Measurements from ENCODE around the gene VAV2. TPM values are rescaled to one million over a fixed set of nuclear protein-coding genes. Genes with fewer than 3 reads are reported as not detected.

VAV2 gene
- total and polyA plus RNA-seq, 9 of the 15 experiments (the other 6 are each of a cell fraction or from before 2014, with no cell fraction given), result 0.01 to 2.7 (median 1.0) TPM; not detected in 1

DNA sequence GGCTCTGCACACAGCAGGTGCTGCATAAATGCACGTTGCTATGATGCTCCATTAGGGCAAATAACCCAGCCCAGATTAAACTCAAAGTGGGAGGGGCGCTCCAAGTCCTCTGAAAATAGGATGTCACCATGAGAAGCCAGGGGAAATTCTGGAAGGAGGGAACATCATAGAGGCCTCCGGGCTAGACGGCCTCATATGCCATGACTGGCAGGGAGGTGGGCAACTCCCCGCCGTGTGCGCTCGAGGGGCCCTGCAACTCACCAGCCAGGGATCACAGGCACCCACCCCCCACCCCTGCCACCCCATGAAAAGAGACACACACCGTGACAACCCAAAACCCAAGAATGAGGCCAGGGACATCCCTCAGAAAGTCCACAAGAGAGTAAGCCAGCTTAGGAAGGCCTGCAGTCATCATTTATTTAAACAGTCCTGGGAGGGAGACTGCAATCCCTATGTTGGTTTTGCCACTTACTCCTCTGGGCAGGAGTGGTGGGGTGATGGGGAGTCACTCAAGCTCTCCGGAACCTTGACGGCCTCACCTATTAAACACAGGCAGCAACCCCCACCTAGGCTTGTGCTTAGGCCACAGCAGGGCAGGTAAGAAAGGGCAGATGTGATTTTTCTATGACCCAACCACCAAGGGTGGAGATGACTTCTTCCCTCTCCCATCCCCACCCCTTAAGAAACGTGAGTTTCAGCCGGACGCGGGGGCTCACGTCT lies 4.0 kb downstream of the VAV2 start:
- no peaks in the 10 kb centered on the region for H3K36me3 ChIP-seq (ENCODE audit: control insufficient read depth, insufficient read depth, low read length)
- intact Hi-C loops (cut with micrococcal nuclease), result no loop called here
- H3K9me1 ChIP-seq (ENCODE audit: control insufficient read depth, insufficient read depth, low read length), result peaks cover 2% of the 10 kb centered on the region
- no TSS peak for BruUV-seq (replicated peaks)
- TF ChIP-seq ZBTB1 (CRISPR knock-in tag; IDR thresholded peaks at IDR 0.05; ENCODE audit: borderline replicate concordance, low read depth), result no peak
- TF ChIP-seq, protein P1, sequence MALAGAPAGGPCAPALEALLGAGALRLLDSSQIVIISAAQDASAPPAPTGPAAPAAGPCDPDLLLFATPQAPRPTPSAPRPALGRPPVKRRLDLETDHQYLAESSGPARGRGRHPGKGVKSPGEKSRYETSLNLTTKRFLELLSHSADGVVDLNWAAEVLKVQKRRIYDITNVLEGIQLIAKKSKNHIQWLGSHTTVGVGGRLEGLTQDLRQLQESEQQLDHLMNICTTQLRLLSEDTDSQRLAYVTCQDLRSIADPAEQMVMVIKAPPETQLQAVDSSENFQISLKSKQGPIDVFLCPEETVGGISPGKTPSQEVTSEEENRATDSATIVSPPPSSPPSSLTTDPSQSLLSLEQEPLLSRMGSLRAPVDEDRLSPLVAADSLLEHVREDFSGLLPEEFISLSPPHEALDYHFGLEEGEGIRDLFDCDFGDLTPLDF (CRISPR knock-in tag; IDR thresholded peaks at IDR 0.05), result no peak
- TF ChIP-seq, protein P2, sequence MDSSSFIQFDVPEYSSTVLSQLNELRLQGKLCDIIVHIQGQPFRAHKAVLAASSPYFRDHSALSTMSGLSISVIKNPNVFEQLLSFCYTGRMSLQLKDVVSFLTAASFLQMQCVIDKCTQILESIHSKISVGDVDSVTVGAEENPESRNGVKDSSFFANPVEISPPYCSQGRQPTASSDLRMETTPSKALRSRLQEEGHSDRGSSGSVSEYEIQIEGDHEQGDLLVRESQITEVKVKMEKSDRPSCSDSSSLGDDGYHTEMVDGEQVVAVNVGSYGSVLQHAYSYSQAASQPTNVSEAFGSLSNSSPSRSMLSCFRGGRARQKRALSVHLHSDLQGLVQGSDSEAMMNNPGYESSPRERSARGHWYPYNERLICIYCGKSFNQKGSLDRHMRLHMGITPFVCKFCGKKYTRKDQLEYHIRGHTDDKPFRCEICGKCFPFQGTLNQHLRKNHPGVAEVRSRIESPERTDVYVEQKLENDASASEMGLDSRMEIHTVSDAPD (CRISPR knock-in tag; IDR thresholded peaks at IDR 0.05), result no peak
- TF ChIP-seq, protein P3, sequence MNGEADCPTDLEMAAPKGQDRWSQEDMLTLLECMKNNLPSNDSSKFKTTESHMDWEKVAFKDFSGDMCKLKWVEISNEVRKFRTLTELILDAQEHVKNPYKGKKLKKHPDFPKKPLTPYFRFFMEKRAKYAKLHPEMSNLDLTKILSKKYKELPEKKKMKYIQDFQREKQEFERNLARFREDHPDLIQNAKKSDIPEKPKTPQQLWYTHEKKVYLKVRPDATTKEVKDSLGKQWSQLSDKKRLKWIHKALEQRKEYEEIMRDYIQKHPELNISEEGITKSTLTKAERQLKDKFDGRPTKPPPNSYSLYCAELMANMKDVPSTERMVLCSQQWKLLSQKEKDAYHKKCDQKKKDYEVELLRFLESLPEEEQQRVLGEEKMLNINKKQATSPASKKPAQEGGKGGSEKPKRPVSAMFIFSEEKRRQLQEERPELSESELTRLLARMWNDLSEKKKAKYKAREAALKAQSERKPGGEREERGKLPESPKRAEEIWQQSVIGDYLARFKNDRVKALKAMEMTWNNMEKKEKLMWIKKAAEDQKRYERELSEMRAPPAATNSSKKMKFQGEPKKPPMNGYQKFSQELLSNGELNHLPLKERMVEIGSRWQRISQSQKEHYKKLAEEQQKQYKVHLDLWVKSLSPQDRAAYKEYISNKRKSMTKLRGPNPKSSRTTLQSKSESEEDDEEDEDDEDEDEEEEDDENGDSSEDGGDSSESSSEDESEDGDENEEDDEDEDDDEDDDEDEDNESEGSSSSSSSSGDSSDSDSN (IDR thresholded peaks at IDR 0.05; ENCODE audit: borderline replicate concordance in 1 of 2, low read depth in 2 of 2, low read length in 2 of 2), result no peak
- no peak for DNase-seq (ENCODE audit: extremely low read depth in 1 of 4, low spot score in 3 of 4)
- no peak overlapping the region for H3K27ac ChIP-seq (ENCODE audit: extremely low read depth, low read depth, low read length)
- no peak overlapping the region for H3K4me3 ChIP-seq
- H3K9me3 ChIP-seq (replicated peaks; ENCODE audit: control insufficient read depth, insufficient read depth, low read depth, low read length), result no peaks in the 10 kb centered on the region
- peaks cover 3 to 48% of the 10 kb centered on the region in 2 experiments; a peak in 4 of 5 replicates for H3K27me3 ChIP-seq (ENCODE audit: control insufficient read depth in 2 of 2, insufficient read depth in 2 of 2, low read length in 2 of 2)
- no peak overlapping the region for H3K4me2 ChIP-seq (ENCODE audit: insufficient read depth, low read length)
- ChIA-PET POLR2A (interaction anchor here (0.6 kb wide), 1 partner anchor 136 kb away, joined by 3 read pairs; no protein-coding TSS in a partner anchor), CTCF (ENCODE audit: low intra/inter-chr PET ratio) (no interaction called here)
- no peak for FAIRE-seq
- 10% methylated on average over 16 of the region's 16 CpGs for WGBS (ENCODE audit: insufficient coverage, low coverage, missing lambda C conversion rate)
- H4K20me1 ChIP-seq (replicated peaks; ENCODE audit: control insufficient read depth, insufficient read depth, low read length), result peaks cover 25% of the 10 kb centered on the region
- H3K4me1 ChIP-seq (replicated peaks in 1 of 2; ENCODE audit: control insufficient read depth in 2 of 2, insufficient read depth in 2 of 2, low read length in 2 of 2), result peaks cover 0 to 30% of the 10 kb centered on the region in 2 experiments; a peak in 2 of 5 replicates
- in situ Hi-C loops (cut with MboI), result no loop called here
- ATAC-seq, result no peak
- H3K79me2 ChIP-seq (ENCODE audit: control insufficient read depth, insufficient read depth, low read length), result no peaks in the 10 kb centered on the region
- no peak overlapping the region for H2AFZ ChIP-seq (ENCODE audit: low read depth, low read length)
- no peak overlapping the region for H3K9ac ChIP-seq (ENCODE audit: insufficient read depth in 1 of 2, low read depth in 2 of 2, low read length in 2 of 2)

All from K562 (cell line).